Measurements from ENCODE around the gene SYTL2.

GRCh38 chr11:85801527-85801926 is 9.4 kb downstream of the SYTL2 start:
- TF ChIP-seq POLR2AphosphoS5 (IDR thresholded peaks at IDR 0.05), result no peak
- no peak for TF ChIP-seq CTCF (IDR thresholded peaks at IDR 0.05; ENCODE audit: poor library complexity, severe bottlenecking)
- TF ChIP-seq REST (IDR thresholded peaks at IDR 0.05; ENCODE audit: borderline replicate concordance), result no peak
- TF ChIP-seq EP300 (conservative IDR thresholded peaks at IDR 0.05; ENCODE audit: poor library complexity, severe bottlenecking), result no peak
- no peak for TF ChIP-seq TAF1 (IDR thresholded peaks at IDR 0.05; ENCODE audit: low read depth)
- TF ChIP-seq SMC3 (conservative IDR thresholded peaks at IDR 0.05; ENCODE audit: poor library complexity), result no peak
- no peak for TF ChIP-seq EZH2 (IDR thresholded peaks at IDR 0.05; ENCODE audit: borderline replicate concordance, insufficient read depth, low read length, poor library complexity, severe bottlenecking)

All from neural cell (in vitro differentiated cells).